ENCODE data around the gene MAGI2. TPM values are rescaled to one million over a fixed set of nuclear protein-coding genes. Genes with fewer than 3 reads are reported as not detected.

Gene MAGI2
- polyA plus RNA-seq, 1 experiment, result 0.81 TPM

DNA sequence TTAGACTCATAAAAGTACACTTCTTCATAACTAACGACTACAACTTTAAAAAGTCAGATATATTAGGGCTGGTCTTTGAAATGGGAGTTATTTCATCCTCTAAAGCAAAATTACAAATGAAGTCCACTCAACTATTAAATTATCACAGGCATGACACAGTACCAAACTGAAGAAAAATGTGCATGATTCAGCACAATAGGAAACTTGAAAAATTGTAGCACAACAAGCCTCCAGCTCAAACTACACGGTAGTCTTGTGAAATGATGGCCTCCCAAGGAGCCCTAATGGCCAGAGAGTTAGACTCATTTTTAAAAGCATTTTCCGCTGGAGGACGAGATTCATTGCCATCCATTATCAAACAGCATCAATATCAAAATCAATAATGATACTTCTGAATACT lies 76.4 kb downstream of the MAGI2 start:
- DNase-seq (ENCODE audit: low read depth), result no peak
- POLR2A ChIA-PET, result no interaction called here
- Histone ChIP-seq H3K36me3 (ENCODE audit: control insufficient read depth, insufficient read depth, low read length) (no peaks in the 10 kb centered on the region), H3K4me3 (ENCODE audit: low read depth, low read length) (no peak overlapping the region), H3K27me3 (ENCODE audit: control insufficient read depth, insufficient read depth, low read length) (no peaks in the 10 kb centered on the region)
- CTCF ChIA-PET, result no interaction called here
- TF ChIP-seq, protein P1, sequence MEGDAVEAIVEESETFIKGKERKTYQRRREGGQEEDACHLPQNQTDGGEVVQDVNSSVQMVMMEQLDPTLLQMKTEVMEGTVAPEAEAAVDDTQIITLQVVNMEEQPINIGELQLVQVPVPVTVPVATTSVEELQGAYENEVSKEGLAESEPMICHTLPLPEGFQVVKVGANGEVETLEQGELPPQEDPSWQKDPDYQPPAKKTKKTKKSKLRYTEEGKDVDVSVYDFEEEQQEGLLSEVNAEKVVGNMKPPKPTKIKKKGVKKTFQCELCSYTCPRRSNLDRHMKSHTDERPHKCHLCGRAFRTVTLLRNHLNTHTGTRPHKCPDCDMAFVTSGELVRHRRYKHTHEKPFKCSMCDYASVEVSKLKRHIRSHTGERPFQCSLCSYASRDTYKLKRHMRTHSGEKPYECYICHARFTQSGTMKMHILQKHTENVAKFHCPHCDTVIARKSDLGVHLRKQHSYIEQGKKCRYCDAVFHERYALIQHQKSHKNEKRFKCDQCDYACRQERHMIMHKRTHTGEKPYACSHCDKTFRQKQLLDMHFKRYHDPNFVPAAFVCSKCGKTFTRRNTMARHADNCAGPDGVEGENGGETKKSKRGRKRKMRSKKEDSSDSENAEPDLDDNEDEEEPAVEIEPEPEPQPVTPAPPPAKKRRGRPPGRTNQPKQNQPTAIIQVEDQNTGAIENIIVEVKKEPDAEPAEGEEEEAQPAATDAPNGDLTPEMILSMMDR (IDR thresholded peaks at IDR 0.05; ENCODE audit: insufficient read depth, low read depth, low read length), result no peak

DNA sequence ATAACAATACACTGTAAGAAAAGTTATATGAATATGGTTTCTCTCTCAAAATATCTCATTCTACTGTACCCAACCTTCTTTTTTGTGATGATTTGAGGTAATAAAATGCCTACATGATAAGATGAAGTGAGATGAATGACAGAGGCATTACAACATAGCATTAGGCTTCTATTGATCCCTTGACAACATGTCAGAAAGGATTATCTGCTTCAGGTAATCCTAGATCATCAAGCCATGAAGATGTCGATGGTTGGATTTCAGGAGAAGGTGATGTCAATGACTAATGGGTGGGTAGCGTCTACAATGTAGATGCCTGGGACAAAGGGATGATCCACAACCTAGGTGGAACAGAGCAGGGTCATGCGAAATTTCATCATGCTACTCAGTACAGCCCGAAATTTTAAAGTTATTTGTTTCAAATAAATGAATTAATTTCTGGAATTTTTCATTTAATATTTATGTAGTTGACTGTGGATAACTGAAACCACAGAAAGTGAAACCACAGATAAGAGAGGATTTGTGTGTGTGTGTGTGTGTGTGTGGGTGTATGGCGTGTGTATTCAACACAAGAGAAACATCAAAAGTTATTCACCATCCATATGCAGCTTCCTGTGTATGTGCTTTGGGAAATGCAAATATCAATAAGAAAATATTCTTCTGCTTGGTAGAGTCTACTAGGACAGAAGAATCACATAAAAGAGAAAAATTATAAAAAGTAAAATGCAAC lies 77.0 kb downstream of the MAGI2 start:
- Histone ChIP-seq H3K36me3 (ENCODE audit: control insufficient read depth, insufficient read depth, low read length) (no peaks in the 10 kb centered on the region), H3K4me3 (ENCODE audit: low read depth, low read length) (no peak overlapping the region), H3K27me3 (ENCODE audit: control insufficient read depth, insufficient read depth, low read length) (no peaks in the 10 kb centered on the region)
- no peak for DNase-seq (ENCODE audit: low read depth)
- CTCF ChIA-PET, result no interaction called here
- TF ChIP-seq, protein P1 (IDR thresholded peaks at IDR 0.05; ENCODE audit: insufficient read depth, low read depth, low read length), result no peak
- POLR2A ChIA-PET, result no interaction called here

DNA sequence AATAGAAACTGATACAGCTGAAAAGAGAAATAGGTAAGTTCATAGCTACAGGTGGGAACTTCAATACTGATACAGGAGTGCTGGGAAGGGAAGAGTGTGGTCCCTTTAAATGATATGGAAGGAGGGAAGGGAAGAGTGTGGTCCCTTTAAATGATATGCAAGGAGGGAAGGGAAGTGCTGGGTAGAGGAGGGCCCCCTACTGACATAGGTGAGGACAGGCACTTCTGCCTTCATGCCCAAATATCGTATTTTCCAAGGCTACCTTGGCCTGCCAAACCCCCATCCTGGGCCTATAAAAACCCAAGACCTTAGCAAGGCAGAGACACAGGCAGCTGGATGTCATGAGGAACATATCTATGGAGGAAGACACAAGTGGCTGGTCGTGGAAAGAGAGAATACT lies 92.3 kb downstream of the MAGI2 start:
- ChIA-PET POLR2A (no interaction called here), CTCF (no interaction called here)
- DNase-seq (ENCODE audit: low read depth), result no peak
- no peaks in the 10 kb centered on the region for H3K36me3 ChIP-seq (ENCODE audit: control insufficient read depth, insufficient read depth, low read length)
- TF ChIP-seq, protein P1 (IDR thresholded peaks at IDR 0.05; ENCODE audit: insufficient read depth, low read depth, low read length), result no peak
- no peaks in the 10 kb centered on the region for H3K27me3 ChIP-seq (ENCODE audit: control insufficient read depth, insufficient read depth, low read length)
- no peak overlapping the region for H3K4me3 ChIP-seq (ENCODE audit: low read depth, low read length)

DNA sequence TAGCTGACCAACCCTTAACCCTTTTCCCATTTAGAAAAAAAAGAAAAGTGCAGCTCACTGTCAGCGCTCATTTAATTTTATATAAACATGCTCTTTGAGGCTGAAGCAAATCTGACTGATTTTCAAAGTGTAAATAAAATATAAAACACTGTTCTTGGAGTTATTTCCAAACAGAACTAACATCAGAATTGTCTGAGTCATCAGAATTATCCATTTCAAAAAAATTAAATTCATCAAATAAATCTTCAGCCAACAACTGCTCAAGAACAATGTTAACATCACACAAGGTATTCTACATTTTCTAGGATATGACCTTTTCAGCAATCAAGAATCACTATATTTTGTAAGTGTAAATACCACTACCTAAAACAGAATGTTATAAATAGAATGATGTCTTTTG lies 93.6 kb downstream of the MAGI2 start:
- POLR2A ChIA-PET, result no interaction called here
- TF ChIP-seq, protein P1 (IDR thresholded peaks at IDR 0.05; ENCODE audit: insufficient read depth, low read depth, low read length), result no peak
- no peak overlapping the region for H3K4me3 ChIP-seq (ENCODE audit: low read depth, low read length)
- H3K27me3 ChIP-seq (ENCODE audit: control insufficient read depth, insufficient read depth, low read length), result no peaks in the 10 kb centered on the region
- no peaks in the 10 kb centered on the region for H3K36me3 ChIP-seq (ENCODE audit: control insufficient read depth, insufficient read depth, low read length)
- CTCF ChIA-PET, result no interaction called here
- DNase-seq (ENCODE audit: low read depth), result no peak

DNA sequence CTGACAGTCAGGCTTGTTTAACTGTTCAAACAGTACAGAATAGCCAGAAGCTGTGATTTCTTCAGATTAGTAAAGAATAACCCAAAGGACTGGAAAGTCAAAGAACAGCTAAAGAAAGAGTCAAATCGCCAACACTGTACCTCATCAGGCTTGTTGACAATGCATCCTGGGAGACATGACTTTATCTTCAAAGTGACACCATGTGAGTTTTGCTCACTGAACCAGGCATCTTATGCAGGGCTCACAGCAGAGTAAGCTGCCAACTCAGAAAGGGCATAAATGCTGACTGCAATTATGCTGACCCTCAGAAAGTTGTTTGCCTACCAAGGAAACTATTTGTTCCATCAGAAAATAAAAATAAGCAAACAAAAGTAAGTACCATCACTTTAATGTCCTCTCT lies 96.4 kb downstream of the MAGI2 start:
- TF ChIP-seq, protein P1 (IDR thresholded peaks at IDR 0.05; ENCODE audit: insufficient read depth, low read depth, low read length), result no peak
- POLR2A ChIA-PET, result no interaction called here
- no peaks in the 10 kb centered on the region for H3K27me3 ChIP-seq (ENCODE audit: control insufficient read depth, insufficient read depth, low read length)
- CTCF ChIA-PET, result no interaction called here
- H3K4me3 ChIP-seq (ENCODE audit: low read depth, low read length), result no peak overlapping the region
- no peak for DNase-seq (ENCODE audit: low read depth)
- no peaks in the 10 kb centered on the region for H3K36me3 ChIP-seq (ENCODE audit: control insufficient read depth, insufficient read depth, low read length)

All from BJ (cell line).